ENCODE results near the gene NIT1.

The NIT1 gene

DNA sequence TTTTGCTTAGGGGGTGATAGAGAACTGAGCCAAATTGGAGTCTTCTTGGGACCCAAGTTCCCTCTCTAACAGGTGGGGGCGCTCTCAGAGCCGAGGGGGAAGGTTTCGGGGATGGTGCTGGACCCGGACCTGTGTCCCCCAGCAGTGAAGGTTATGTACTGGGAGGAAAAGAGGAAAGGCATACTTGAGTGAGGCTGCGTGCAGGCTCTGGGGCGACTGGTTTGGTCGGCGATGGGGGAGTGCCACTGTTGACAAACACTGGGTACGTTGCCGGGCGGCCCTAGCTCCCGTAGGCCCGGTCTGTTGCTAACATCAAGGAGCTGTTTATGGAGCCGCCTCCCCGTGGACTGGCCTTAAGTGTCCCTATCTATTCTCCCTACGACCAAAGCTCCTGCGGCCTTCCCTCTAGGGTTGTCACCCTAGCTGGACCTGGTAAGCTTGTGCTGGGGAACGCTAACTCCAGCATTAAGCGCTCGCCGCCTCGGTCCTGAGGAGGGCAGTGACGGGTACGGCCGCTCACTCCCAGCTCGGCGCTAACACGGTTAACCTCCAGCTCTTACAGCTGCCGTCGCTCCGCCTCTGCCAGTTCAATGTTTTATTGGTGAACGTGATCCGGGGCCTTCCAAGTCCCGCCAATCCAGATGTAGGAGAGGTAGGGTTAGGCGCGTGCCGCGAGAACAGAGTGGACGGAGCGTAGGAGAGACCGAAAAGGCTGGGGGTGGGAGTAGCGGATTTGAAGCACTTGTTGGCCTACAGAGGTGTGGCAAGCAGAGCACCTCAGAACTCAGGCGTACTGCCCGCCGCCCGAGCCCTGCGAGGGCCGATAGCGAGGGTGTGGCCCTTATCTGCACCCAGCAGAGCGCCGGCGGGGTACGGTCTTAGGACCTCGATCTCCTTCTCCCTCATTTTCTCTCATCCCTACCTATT, 48.1 kb downstream of the NIT1 start, which contains the start of gene PPOX:
Gene PPOX, plus strand, starts transcription at position 685 of the 927 bp plus-strand sequence. CDS start 422 bp downstream, outside the sequence.
- TF ChIP-seq, protein P1, sequence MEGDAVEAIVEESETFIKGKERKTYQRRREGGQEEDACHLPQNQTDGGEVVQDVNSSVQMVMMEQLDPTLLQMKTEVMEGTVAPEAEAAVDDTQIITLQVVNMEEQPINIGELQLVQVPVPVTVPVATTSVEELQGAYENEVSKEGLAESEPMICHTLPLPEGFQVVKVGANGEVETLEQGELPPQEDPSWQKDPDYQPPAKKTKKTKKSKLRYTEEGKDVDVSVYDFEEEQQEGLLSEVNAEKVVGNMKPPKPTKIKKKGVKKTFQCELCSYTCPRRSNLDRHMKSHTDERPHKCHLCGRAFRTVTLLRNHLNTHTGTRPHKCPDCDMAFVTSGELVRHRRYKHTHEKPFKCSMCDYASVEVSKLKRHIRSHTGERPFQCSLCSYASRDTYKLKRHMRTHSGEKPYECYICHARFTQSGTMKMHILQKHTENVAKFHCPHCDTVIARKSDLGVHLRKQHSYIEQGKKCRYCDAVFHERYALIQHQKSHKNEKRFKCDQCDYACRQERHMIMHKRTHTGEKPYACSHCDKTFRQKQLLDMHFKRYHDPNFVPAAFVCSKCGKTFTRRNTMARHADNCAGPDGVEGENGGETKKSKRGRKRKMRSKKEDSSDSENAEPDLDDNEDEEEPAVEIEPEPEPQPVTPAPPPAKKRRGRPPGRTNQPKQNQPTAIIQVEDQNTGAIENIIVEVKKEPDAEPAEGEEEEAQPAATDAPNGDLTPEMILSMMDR (IDR thresholded peaks at IDR 0.05) = peak; percentile 40
- Mint-ChIP-seq H3K4me1 (peaks cover 56% of the 10 kb centered on the region), H3K36me3 (ENCODE audit: low read depth) (peaks cover 42% of the 10 kb centered on the region), H3K9me3 (no peaks in the 10 kb centered on the region), H3K4me3 (peak within 1 kb of the TSS; percentile 89), H3K27me3 (ENCODE audit: low read depth, poor library complexity) (peaks cover 2% of the 10 kb centered on the region), H3K27ac (peak within 1 kb of the TSS; percentile 99)
- DNase-seq = peak; percentile 87

DNA sequence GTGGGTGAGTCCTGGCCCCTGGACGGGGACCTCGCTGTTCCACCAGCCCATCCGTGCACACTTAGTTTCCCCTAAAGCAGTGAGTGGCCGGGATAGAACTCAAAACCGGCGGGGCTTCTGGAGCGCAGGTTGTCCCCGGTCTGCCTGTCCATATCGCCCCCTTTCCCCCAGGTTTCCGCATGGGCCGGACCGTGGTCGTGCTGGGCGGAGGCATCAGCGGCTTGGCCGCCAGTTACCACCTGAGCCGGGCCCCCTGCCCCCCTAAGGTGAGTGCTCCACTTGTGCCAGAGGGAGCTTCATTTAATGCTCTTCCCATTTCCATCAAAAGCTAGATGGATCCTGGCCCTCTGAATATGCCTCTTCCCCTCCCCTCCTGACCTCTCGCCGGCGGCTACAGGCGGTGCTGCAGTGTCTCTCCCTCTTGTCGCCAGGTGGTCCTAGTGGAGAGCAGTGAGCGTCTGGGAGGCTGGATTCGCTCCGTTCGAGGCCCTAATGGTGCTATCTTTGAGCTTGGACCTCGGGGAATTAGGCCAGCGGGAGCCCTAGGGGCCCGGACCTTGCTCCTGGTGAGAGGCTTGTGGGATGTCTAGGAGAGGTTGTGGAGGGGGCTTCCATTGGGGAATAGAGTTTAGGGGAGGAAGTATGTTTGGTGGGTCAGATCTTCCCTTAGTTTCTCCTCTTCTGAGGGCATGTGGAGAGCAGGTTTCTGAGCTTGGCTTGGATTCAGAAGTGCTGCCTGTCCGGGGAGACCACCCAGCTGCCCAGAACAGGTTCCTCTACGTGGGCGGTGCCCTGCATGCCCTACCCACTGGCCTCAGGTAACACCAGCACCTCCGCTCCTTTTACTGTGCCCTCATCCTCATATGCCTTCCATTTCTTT, 49.0 kb downstream of the NIT1 start:
- peaks cover 42% of the 10 kb centered on the region for H3K36me3 Mint-ChIP-seq (ENCODE audit: low read depth)
- peak overlapping the region; percentile 89 for H3K4me3 Mint-ChIP-seq
- peaks cover 47% of the 10 kb centered on the region for H3K4me1 Mint-ChIP-seq
- no peaks in the 10 kb centered on the region for H3K9me3 Mint-ChIP-seq
- peaks cover 2% of the 10 kb centered on the region for H3K27me3 Mint-ChIP-seq (ENCODE audit: low read depth, poor library complexity)
- peak; percentile 48 for DNase-seq
- TF ChIP-seq, protein P1 (IDR thresholded peaks at IDR 0.05) = no peak
- H3K27ac Mint-ChIP-seq = peak overlapping the region; percentile 99

DNA sequence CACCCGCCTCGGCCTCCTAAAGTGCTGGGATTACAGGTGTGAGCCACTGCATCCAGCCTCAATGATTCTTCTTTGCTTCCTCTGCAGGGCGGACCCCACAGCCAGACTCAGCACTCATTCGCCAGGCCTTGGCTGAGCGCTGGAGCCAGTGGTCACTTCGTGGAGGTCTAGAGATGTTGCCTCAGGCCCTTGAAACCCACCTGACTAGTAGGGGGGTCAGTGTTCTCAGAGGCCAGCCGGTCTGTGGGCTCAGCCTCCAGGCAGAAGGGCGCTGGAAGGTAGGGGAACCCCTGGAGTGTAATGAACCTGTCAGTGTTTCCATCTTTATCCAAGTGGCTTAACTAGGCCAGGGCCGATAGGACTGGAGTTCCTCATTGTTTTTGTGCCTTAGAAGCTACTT, 51.0 kb downstream of the NIT1 start:
- TF ChIP-seq, protein P1 (IDR thresholded peaks at IDR 0.05) = no peak
- peak overlapping the region; percentile 89 for H3K4me3 Mint-ChIP-seq
- no peak for DNase-seq
- H3K9me3 Mint-ChIP-seq = no peaks in the 10 kb centered on the region
- no peak overlapping the region for H3K27ac Mint-ChIP-seq
- H3K27me3 Mint-ChIP-seq (ENCODE audit: low read depth, poor library complexity) = no peaks in the 10 kb centered on the region
- H3K36me3 Mint-ChIP-seq (ENCODE audit: low read depth) = peaks cover 43% of the 10 kb centered on the region
- H3K4me1 Mint-ChIP-seq = peaks cover 35% of the 10 kb centered on the region

Measured in nephron progenitor cell (in vitro differentiated cells).